Mesothelial cell of epicardium (in vitro differentiated cells): ENCODE measurements around the gene ABL2. TPM values are rescaled to one million over a fixed set of nuclear protein-coding genes. Genes with fewer than 3 reads are reported as not detected.

Experiments used
- DNase-seq, 2 experiments: peaks; one replicate each; pipeline ENCODE4 v3.0.0; 2021; ENCODE audit warnings: low spot score in 2 of 2; ENCODE audit not compliant: unreplicated experiment in 2 of 2
- H3K27ac Mint-ChIP-seq: 2 replicates; pipeline ENCODE4 v1.8.0; 2021; ENCODE audit warnings: mixed read lengths
- H3K27me3 Mint-ChIP-seq: 2 replicates; pipeline ENCODE4 v1.8.0; 2021; ENCODE audit warnings: low read depth, mixed read lengths
- H3K36me3 Mint-ChIP-seq: 2 replicates; pipeline ENCODE4 v1.8.0; 2021; ENCODE audit warnings: mixed read lengths
- H3K4me1 Mint-ChIP-seq: 2 replicates; pipeline ENCODE4 v1.8.0; 2021; ENCODE audit warnings: mixed read lengths
- H3K4me3 Mint-ChIP-seq: 2 replicates; pipeline ENCODE4 v1.8.0; 2021; ENCODE audit warnings: mild to moderate bottlenecking, moderate library complexity, mixed read lengths
- H3K9me3 Mint-ChIP-seq: 2 replicates; pipeline ENCODE4 v1.8.0; 2021; ENCODE audit warnings: mixed read lengths
- total RNA-seq: library from RNA; stranded (reverse); gene quantifications from 3 replicates; pipeline ENCODE4 v1.2.1, GENCODE V29; 2021
- TF ChIP-seq, protein P1 (sequence below): fragments of 200-600 bp; sonication (generic); IDR thresholded peaks from one replicate; pipeline ENCODE4 v1.5.0; 2021; ENCODE audit warnings: antibody characterized with exemption; ENCODE audit not compliant: unreplicated experiment

Gene ABL2
- total RNA-seq, 1 donor from 2014 or later = 23.7 TPM

DNA sequence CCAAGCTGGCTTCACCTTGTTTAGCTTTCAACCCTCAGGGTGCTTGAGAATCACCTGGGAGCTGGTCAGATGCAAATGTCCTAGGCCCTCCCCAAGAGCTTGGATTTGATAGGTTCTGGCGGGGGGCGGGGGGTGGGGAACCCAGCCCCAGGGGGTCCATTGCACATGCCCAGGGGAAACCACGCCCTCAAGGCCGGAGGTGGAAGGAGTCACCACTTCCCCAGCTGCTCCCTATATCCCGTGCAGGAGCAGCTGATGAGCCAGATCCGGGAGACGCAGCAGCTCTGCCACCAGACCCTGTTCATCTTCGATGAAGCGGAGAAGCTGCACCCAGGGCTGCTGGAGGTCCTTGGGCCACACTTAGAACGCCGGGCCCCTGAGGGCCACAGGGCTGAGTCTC, 141.8 kb downstream of the ABL2 start:
- TF ChIP-seq, protein P1, sequence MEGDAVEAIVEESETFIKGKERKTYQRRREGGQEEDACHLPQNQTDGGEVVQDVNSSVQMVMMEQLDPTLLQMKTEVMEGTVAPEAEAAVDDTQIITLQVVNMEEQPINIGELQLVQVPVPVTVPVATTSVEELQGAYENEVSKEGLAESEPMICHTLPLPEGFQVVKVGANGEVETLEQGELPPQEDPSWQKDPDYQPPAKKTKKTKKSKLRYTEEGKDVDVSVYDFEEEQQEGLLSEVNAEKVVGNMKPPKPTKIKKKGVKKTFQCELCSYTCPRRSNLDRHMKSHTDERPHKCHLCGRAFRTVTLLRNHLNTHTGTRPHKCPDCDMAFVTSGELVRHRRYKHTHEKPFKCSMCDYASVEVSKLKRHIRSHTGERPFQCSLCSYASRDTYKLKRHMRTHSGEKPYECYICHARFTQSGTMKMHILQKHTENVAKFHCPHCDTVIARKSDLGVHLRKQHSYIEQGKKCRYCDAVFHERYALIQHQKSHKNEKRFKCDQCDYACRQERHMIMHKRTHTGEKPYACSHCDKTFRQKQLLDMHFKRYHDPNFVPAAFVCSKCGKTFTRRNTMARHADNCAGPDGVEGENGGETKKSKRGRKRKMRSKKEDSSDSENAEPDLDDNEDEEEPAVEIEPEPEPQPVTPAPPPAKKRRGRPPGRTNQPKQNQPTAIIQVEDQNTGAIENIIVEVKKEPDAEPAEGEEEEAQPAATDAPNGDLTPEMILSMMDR = no peak
- Mint-ChIP-seq H3K27me3 (no peaks in the 10 kb centered on the region), H3K9me3 (no peaks in the 10 kb centered on the region), H3K4me3 (no peak overlapping the region), H3K36me3 (peaks cover 14% of the 10 kb centered on the region), H3K27ac (no peak overlapping the region), H3K4me1 (peaks cover 6% of the 10 kb centered on the region)
- DNase-seq = no peak

GRCh38 chr1:179083533-179083932, 145.9 kb downstream of the ABL2 start:
- peaks cover 4% of the 10 kb centered on the region for H3K36me3 Mint-ChIP-seq
- H3K4me1 Mint-ChIP-seq = peaks cover 16% of the 10 kb centered on the region
- H3K27me3 Mint-ChIP-seq = no peaks in the 10 kb centered on the region
- DNase-seq = no peak
- H3K9me3 Mint-ChIP-seq = no peaks in the 10 kb centered on the region
- TF ChIP-seq, protein P1 = no peak
- no peak overlapping the region for H3K27ac Mint-ChIP-seq
- H3K4me3 Mint-ChIP-seq = peak overlapping the region; percentile 55

DNA sequence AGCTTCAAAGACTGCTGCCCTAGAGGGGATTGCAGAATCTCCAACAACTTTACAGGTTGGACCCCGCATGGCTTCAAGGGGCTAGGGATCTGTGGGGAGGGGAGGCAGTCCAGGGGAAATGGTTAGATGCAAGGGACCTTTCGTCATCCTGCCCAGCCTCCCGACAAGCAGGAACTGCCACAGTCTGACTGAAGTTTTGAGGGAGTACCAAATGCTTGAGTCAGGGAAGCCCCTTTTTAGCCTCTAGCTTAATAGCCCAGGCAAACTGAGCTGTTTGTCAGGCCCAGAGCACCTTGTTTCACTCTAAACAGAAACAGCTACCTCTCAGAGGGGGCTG, 146.5 kb downstream of the ABL2 start:
- Mint-ChIP-seq H3K27me3 (no peaks in the 10 kb centered on the region), H3K27ac (peak overlapping the region; percentile 90), H3K36me3 (peaks cover 4% of the 10 kb centered on the region), H3K9me3 (no peaks in the 10 kb centered on the region), H3K4me1 (peaks cover 16% of the 10 kb centered on the region), H3K4me3 (peak overlapping the region; percentile 92)
- TF ChIP-seq, protein P1 = no peak
- no peak for DNase-seq

DNA sequence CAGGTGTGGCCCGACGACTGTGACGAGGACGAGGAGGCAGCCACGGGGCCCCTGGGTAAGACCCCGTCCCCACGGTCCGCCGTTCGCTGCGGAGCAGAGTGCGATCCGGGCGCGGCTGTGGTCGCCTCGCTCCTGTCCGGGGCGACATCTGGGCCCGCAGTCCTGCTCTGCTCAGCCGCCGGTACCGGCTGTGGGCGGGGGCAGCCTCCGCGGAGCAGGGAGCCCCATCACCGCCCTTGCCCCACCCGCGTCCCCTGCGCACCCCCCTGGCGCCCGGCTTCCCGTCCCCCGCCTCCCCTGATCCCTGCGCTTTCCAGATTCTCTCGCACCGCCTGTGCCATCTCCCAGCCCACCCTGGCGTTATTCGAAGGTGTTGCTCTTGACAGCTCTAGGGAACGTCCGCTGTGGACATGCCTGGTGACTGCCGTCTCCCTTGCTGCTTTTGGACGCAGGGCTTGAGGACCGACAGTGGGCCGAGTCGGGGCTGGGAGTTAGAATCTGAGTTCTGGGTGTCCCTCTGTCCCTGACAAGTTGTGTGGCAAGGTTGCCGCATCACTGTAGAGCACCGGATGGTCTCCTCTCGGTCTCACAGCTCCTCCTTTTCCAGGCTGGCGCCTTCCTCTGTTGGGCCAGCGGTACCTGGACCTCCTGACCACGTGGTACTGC, 147.0 kb downstream of the ABL2 start:
- TF ChIP-seq, protein P1 = no peak
- H3K4me1 Mint-ChIP-seq = peaks cover 16% of the 10 kb centered on the region
- DNase-seq = peak in 1 of 2 experiments; percentile 59
- peak overlapping the region; percentile 90 for H3K27ac Mint-ChIP-seq
- peaks cover 4% of the 10 kb centered on the region for H3K36me3 Mint-ChIP-seq
- no peaks in the 10 kb centered on the region for H3K27me3 Mint-ChIP-seq
- H3K9me3 Mint-ChIP-seq = no peaks in the 10 kb centered on the region
- peak overlapping the region; percentile 92 for H3K4me3 Mint-ChIP-seq

- H3K4me3 Mint-ChIP-seq = peak within 1 kb of the TSS; percentile 92
- no peaks in the 10 kb centered on the region for H3K9me3 Mint-ChIP-seq
Measured at GRCh38 chr1:179081687-179082332, 147.7 kb downstream of the ABL2 start, which contains the start of gene TOR3A. Gene TOR3A, plus strand, starts transcription at chr1:179082070. Its CDS starts 59 bp downstream, at chr1:179082129.

More at GRCh38 chr1:179081687-179082332, 147.7 kb downstream of the ABL2 start, which contains the start of gene TOR3A:
- peaks cover 16% of the 10 kb centered on the region for H3K4me1 Mint-ChIP-seq
- H3K27me3 Mint-ChIP-seq = no peaks in the 10 kb centered on the region
- H3K36me3 Mint-ChIP-seq = peaks cover 3% of the 10 kb centered on the region
- DNase-seq = peak; percentile 61 to 85
- H3K27ac Mint-ChIP-seq = peak within 1 kb of the TSS; percentile 90
- TF ChIP-seq, protein P1 = no peak
